Thyroid gland (tissue), 4 donors: Measurements from ENCODE around the gene KANSL3.

Source experiments
- POLR2A ChIP-seq, 2 donors: fragments of 450-650 bp; IDR thresholded peaks; one replicate each; pipeline ENCODE4 v1.6.1; 2017; ENCODE audit warnings: antibody characterized with exemption in 2 of 2, mild to moderate bottlenecking in 2 of 2, moderate library complexity in 1 of 2
- TF ChIP-seq, protein P1 (sequence below), 6 experiments: fragments of 200-600 bp in 3 of 6; fragments of 450-650 bp in 3 of 6; sonication (generic) in 3 of 6; IDR thresholded peaks; one replicate each; pipeline ENCODE4 v1.5.1; 2016 to 2019; ENCODE audit warnings: antibody characterized with exemption in 6 of 6, mild to moderate bottlenecking in 2 of 6, inconsistent platforms in 1 of 6, moderate library complexity in 1 of 6

DNA sequence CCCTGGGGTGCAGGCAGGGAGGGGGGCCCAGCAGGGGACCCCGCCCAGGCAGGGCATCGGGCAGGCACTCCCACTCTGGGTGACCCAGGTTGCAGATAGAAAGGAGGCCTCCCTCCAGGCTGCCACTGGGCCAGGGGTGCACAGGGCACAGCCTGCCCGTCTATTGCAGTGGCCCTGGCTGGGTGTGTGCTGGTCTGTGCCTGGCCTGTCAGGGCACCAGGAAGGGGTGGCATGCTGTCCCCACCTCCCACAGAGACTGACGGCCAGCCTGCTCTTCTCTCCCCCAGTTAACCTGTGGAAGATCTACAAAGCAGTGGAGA, 88.7 kb downstream of the KANSL3 start:
- TF ChIP-seq, protein P1, sequence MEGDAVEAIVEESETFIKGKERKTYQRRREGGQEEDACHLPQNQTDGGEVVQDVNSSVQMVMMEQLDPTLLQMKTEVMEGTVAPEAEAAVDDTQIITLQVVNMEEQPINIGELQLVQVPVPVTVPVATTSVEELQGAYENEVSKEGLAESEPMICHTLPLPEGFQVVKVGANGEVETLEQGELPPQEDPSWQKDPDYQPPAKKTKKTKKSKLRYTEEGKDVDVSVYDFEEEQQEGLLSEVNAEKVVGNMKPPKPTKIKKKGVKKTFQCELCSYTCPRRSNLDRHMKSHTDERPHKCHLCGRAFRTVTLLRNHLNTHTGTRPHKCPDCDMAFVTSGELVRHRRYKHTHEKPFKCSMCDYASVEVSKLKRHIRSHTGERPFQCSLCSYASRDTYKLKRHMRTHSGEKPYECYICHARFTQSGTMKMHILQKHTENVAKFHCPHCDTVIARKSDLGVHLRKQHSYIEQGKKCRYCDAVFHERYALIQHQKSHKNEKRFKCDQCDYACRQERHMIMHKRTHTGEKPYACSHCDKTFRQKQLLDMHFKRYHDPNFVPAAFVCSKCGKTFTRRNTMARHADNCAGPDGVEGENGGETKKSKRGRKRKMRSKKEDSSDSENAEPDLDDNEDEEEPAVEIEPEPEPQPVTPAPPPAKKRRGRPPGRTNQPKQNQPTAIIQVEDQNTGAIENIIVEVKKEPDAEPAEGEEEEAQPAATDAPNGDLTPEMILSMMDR (IDR thresholded peaks at IDR 0.05): no peak
- TF ChIP-seq POLR2A (IDR thresholded peaks at IDR 0.05): no peak
